Astrocyte of the spinal cord (primary cell): ENCODE measurements around the gene BAX.

Experiments
- DNase-seq: peaks from one replicate; pipeline ENCODE4 v3.0.0; 2011; ENCODE audit warnings: low read depth, low spot score
- H3K4me3 ChIP-seq: 2 replicates; pipeline ENCODE4 v1.5.1; 2011; ENCODE audit warnings: low read depth, mild to moderate bottlenecking, low read length, moderate library complexity
- CTCF ChIP-seq: IDR thresholded peaks from 2 replicates; pipeline ENCODE4 v1.5.1; 2012; ENCODE audit warnings: low read depth, mild to moderate bottlenecking, low read length, inconsistent platforms
- in situ Hi-C: cut with HindIII; loops from 2 replicates; pipeline ENCODE4 v1.10.0; 2017; ENCODE audit warnings: low sequenced_read_pairs

The BAX gene

GRCh38 chr19:49010453-49010852 is 55.8 kb downstream of the BAX start:
- in situ Hi-C loops = no loop called here
- no peak for DNase-seq
- no peak overlapping the region for H3K4me3 ChIP-seq
- no peak for TF ChIP-seq CTCF

GRCh38 chr19:49011194-49011593 is 56.5 kb downstream of the BAX start:
- no peak overlapping the region for H3K4me3 ChIP-seq
- in situ Hi-C loops = no loop called here
- no peak for TF ChIP-seq CTCF
- no peak for DNase-seq
